K562 (cell line): ENCODE measurements around the gene MAD1L1.

Experiments
- CHD1 ChIP-seq: fragments of 200-600 bp; sonication (generic); IDR thresholded peaks from one replicate; pipeline ENCODE4 v1.6.1; 2012; ENCODE audit warnings: mild to moderate bottlenecking, moderate library complexity, low read length, inconsistent platforms
- CTCF ChIP-seq, 3 experiments: IDR thresholded peaks in 2 of 3; conservative IDR thresholded peaks in 1 of 3; 2 replicates each; pipeline ENCODE4 v1.5.1; 2011 to 2012; ENCODE audit warnings: low read length in 3 of 3, mild to moderate bottlenecking in 3 of 3, control low read depth in 2 of 3, improper control_type of control experiment in 1 of 3, inconsistent platforms in 1 of 3, low read depth in 1 of 3, mixed read lengths in 1 of 3, moderate library complexity in 1 of 3; ENCODE audit not compliant: insufficient read depth in 2 of 3
- ELF2 ChIP-seq: fragments of 250-450 bp; sonication (Bioruptor Pico); IDR thresholded peaks from 2 replicates; pipeline ENCODE4 v1.5.0; 2021; ENCODE audit warnings: mild to moderate bottlenecking
- FOS ChIP-seq: IDR thresholded peaks from 3 replicates; pipeline ENCODE4 v1.6.1; 2011; ENCODE audit not compliant: insufficient read length; ENCODE audit errors: extremely low read depth
- HDAC6 ChIP-seq: IDR thresholded peaks from 2 replicates; pipeline ENCODE4 v1.6.1; 2012; ENCODE audit warnings: low read depth, mild to moderate bottlenecking, control low read depth, inconsistent platforms, low read length, moderate library complexity
- JUNB ChIP-seq: fragments of 450-650 bp; formaldehyde crosslinking; conservative IDR thresholded peaks from 2 replicates; pipeline ENCODE4 v1.4.0; 2020; ENCODE audit warnings: mild to moderate bottlenecking
- MAFK ChIP-seq: IDR thresholded peaks from 2 replicates; pipeline ENCODE4 v1.6.1; 2011; ENCODE audit warnings: low read length, improper control_type of control experiment
- MAX ChIP-seq: sonication (generic); formaldehyde crosslinking; IDR thresholded peaks from 2 replicates; pipeline ENCODE4 v1.9.0; 2022; ENCODE audit warnings: mild to moderate bottlenecking, missing genetic modification reagents
- MXI1 ChIP-seq: IDR thresholded peaks from 2 replicates; pipeline ENCODE4 v1.6.1; 2011; ENCODE audit warnings: low read depth, mild to moderate bottlenecking, improper control_type of control experiment, low read length
- REST ChIP-seq, 2 experiments: fragments of 450-650 bp; formaldehyde crosslinking in 1 of 2; IDR thresholded peaks; 2 replicates each; pipeline versions ENCODE4 v1.4.0 to v1.6.1; 2014 to 2020; ENCODE audit warnings: mild to moderate bottlenecking in 2 of 2, borderline replicate concordance in 1 of 2, low read depth in 1 of 2
- SAFB2 ChIP-seq: fragments of 200-400 bp; formaldehyde crosslinking; IDR thresholded peaks from 2 replicates; pipeline ENCODE4 v1.6.1; 2018; ENCODE audit warnings: borderline replicate concordance, low read length, low read depth, moderate library complexity; ENCODE audit not compliant: severe bottlenecking
- ZC3H8 ChIP-seq: fragments of 450-650 bp; IDR thresholded peaks from 2 replicates; pipeline ENCODE4 v1.6.1; 2017
- ZNF282 ChIP-seq: sonication (generic); formaldehyde crosslinking; IDR thresholded peaks from 2 replicates; pipeline ENCODE4 v1.8.1; 2023; ENCODE audit warnings: missing genetic modification reagents
- ZNF766 ChIP-seq: fragments of 200-800 bp; sonication (Bioruptor generic); conservative IDR thresholded peaks from 2 replicates; pipeline ENCODE4 v1.6.1; 2016; ENCODE audit warnings: missing genetic modification characterization, missing compliant biosample characterization

GRCh38 chr7:2201128-2201527 is 31.6 kb downstream of the MAD1L1 start:
- no peak for TF ChIP-seq FOS
- no peak for TF ChIP-seq CTCF (IDR thresholded peaks at IDR 0.05 in 2 of 3, conservative IDR thresholded peaks at IDR 0.05 in 1 of 3; ENCODE audit: insufficient read depth in 2 of 3, low read depth in 1 of 3, low read length in 3 of 3)
- TF ChIP-seq MAX (CRISPR knock-in tag) = no peak
- no peak for TF ChIP-seq CHD1
- no peak for TF ChIP-seq ZNF282
- TF ChIP-seq SAFB2 = no peak
- TF ChIP-seq ZC3H8 = no peak
- TF ChIP-seq MAFK = no peak
- no peak for TF ChIP-seq JUNB (CRISPR knock-in tag)
- TF ChIP-seq REST (IDR thresholded peaks at IDR 0.05; ENCODE audit: borderline replicate concordance) = no peak
- no peak for TF ChIP-seq REST (CRISPR knock-in tag; IDR thresholded peaks at IDR 0.05; ENCODE audit: low read depth)
- TF ChIP-seq HDAC6 = no peak
- TF ChIP-seq ZNF766 (CRISPR knock-in tag) = no peak
- no peak for TF ChIP-seq MXI1
- no peak for TF ChIP-seq ELF2 (CRISPR knock-in tag)
